Large intestine (tissue), 3 donors: ENCODE data around the gene MED10. TPM values are rescaled to one million over a fixed set of nuclear protein-coding genes. Genes with fewer than 3 reads are reported as not detected.

Experiments
- DNase-seq, 2 donors: peaks; one replicate each; pipeline versions ENCODE4 v3.0.0 to v3.0.0-alpha.2; 2013
- H3K27ac ChIP-seq: one replicate; pipeline ENCODE4 v1.5.1; 2013; ENCODE audit warnings: low read length
- H3K27me3 ChIP-seq: 2 replicates; pipeline ENCODE4 v1.6.1; 2013; ENCODE audit warnings: low read length; ENCODE audit not compliant: control insufficient read depth, insufficient read depth
- H3K36me3 ChIP-seq: 2 replicates; pipeline ENCODE4 v1.6.1; 2013; ENCODE audit warnings: low read length; ENCODE audit not compliant: control insufficient read depth, insufficient read depth
- H3K4me1 ChIP-seq: one replicate; pipeline ENCODE4 v1.6.1; 2013; ENCODE audit warnings: low read length; ENCODE audit not compliant: control insufficient read depth, insufficient read depth
- H3K4me3 ChIP-seq: one replicate; pipeline ENCODE4 v1.5.1; 2013; ENCODE audit warnings: low read length
- H3K9me3 ChIP-seq: one replicate; pipeline ENCODE4 v1.6.1; 2013; ENCODE audit warnings: mild to moderate bottlenecking, low read depth, low read length, moderate library complexity; ENCODE audit not compliant: control insufficient read depth
- WGBS: methylation state at CpG from one replicate; pipeline ENCODE4 v1.1.5; 2013; ENCODE audit warnings: low lambda C conversion rate; ENCODE audit not compliant: insufficient coverage; 5-methylcytosine and 5-hydroxymethylcytosine counted together
- polyA plus RNA-seq: library from polyadenylated mRNA; unstranded; fragments of 120-200 nt; gene quantifications from one replicate; pipeline ENCODE4 v1.2.1, GENCODE V29; 2013

MED10 gene
- polyA plus RNA-seq, 1 donor: 42.4 TPM

DNA sequence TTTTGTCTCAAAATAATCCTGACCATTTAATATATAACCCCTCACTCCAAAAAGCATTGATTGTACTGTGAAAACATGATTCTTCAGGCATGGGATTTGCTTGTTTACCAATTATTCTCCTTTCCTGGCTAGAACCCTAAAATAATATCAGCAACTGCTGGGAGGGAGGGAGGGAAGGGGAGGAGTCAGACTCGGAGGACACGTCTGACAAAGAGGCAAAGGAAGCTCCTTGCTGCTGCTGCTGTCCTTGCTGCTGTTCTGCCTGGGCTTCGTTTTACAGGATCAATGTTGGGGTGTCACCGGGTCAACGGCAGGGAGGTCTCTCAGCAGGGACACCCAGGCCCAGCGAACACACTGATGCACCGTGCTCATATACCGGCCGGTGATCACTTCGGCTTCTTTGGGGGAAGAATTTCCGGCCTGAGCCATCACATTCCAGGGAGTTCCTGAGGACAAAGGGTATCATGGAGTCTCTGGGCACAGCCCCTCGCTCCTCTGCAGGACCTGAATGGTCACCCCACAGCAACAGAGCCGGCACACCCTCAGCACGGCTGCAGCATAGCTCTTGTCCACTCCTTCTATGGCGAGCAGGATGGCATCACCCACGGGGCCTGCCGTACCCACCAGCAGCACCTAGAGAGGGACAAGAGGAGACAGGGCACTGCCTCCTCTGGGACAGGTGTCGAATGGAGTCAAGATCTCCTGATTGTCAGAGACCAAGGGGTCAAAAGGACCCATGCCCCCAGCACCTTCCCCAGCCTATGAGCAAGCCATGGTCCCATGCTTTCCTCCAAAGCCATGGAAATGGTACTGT lies 27.9 kb downstream of the MED10 start:
- DNase-seq: no peak
- Histone ChIP-seq H3K9me3 (no peaks in the 10 kb centered on the region), H3K27ac (no peak overlapping the region), H3K27me3 (no peaks in the 10 kb centered on the region), H3K4me3 (no peak overlapping the region), H3K36me3 (no peaks in the 10 kb centered on the region), H3K4me1 (no peaks in the 10 kb centered on the region)
- WGBS: no CpG with 5 or more reads among the region's 18 CpGs

DNA sequence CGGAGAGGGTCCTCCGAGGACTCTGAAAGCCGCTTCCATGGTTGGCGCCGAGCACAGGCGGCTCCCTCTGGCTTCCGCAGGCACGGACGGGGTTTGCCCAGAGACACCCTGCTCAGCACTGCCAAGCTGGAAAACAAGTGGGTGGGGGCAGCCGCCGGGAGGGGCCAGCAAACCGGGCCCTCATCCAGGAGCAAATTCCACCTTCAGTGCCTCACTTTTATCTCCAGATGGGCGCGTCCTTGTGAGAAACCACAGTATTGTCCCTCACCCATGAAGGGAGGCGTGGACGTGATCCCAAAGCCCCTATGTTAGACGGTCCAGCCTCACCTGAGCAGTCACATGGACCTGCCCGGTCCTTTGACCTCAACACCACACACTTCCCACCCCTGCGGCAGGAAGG lies 29.0 kb downstream of the MED10 start:
- no peak for DNase-seq
- H3K36me3 ChIP-seq: no peaks in the 10 kb centered on the region
- no peaks in the 10 kb centered on the region for H3K27me3 ChIP-seq
- H3K4me3 ChIP-seq: no peak overlapping the region
- H3K9me3 ChIP-seq: no peaks in the 10 kb centered on the region
- no peaks in the 10 kb centered on the region for H3K4me1 ChIP-seq
- no peak overlapping the region for H3K27ac ChIP-seq
- WGBS: no CpG with 5 or more reads among the region's 19 CpGs

DNA sequence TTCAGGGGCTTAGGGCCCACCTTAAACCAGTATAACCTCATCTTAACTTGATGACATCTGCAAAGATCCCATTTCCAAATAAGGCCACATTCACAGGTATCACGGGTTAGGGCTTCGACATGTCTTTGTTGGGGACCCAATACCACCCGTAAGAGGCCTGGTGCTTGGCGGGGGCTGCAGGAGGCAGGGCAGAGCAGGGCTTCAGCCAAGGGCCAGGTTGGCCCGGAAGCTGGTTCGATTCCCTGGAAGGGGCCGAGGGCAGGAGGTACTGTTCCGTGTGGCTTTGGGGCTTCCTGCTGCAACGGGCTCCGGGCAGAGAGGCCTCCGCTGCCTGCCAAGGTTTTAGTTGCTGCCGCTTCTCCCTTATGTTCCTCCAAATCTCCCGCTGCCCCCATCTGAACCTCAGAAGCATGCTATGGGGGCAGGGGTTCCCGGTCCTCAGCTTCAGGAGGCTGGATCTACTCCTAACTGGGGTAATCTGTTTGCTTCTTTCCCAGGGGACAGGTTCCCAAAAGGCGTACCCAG lies 29.8 kb downstream of the MED10 start:
- Histone ChIP-seq H3K4me3 (no peak overlapping the region), H3K9me3 (no peaks in the 10 kb centered on the region), H3K4me1 (no peaks in the 10 kb centered on the region), H3K36me3 (no peaks in the 10 kb centered on the region), H3K27ac (no peak overlapping the region), H3K27me3 (no peaks in the 10 kb centered on the region)
- WGBS: no CpG with 5 or more reads among the region's 15 CpGs
- DNase-seq: no peak

DNA sequence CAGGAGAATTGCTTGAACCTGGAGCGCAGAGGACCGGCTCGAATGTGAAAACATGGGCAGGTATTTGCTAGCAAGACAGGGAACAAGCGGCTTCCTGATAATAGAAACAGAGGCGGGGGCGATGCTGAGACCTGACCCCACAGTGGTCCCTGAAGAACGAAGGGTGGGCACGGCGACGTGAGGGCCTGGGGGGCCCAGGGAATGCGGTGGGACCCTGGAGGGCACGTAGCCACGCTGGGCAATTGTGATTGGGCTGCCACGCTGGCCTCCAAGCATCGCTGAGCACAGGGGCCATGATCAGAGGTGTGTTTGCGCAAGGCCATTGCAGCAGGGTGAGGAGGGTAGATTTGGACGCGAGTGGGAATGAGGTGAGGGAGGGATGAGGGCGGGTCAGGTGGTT lies 30.7 kb downstream of the MED10 start:
- H3K27ac ChIP-seq: no peak overlapping the region

DNA sequence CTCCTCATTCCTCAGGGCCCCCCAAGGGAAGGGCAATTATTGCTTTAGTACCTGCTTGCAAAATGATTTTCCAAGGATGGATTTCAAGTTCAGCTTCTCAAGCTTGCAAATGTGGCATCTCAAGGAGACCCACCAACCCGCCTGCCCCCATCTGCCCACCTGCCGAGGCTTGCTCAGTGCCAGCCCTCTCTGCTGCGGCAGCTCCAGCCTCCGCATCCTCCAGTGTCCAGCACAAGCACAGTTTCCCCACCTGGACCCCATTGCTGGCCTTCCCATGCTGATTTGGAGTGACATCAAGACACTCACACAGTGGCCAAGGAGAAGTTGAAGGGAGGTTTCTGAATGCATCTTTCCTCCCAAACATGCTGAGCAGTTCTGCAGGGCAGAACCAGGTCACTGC lies 31.2 kb downstream of the MED10 start:
- H3K27me3 ChIP-seq: no peaks in the 10 kb centered on the region
- no peaks in the 10 kb centered on the region for H3K9me3 ChIP-seq
- no peak overlapping the region for H3K4me3 ChIP-seq
- H3K36me3 ChIP-seq: no peaks in the 10 kb centered on the region
- no peaks in the 10 kb centered on the region for H3K4me1 ChIP-seq
- no peak overlapping the region for H3K27ac ChIP-seq
- WGBS: no CpG with 5 or more reads among the region's 4 CpGs
- no peak for DNase-seq

More for the DNA sequence above, 30.7 kb downstream of the MED10 start:
- Histone ChIP-seq H3K36me3 (no peaks in the 10 kb centered on the region), H3K4me3 (no peak overlapping the region), H3K27me3 (no peaks in the 10 kb centered on the region), H3K9me3 (no peaks in the 10 kb centered on the region), H3K4me1 (no peaks in the 10 kb centered on the region)
- no CpG with 5 or more reads among the region's 19 CpGs for WGBS
- no peak for DNase-seq

DNA sequence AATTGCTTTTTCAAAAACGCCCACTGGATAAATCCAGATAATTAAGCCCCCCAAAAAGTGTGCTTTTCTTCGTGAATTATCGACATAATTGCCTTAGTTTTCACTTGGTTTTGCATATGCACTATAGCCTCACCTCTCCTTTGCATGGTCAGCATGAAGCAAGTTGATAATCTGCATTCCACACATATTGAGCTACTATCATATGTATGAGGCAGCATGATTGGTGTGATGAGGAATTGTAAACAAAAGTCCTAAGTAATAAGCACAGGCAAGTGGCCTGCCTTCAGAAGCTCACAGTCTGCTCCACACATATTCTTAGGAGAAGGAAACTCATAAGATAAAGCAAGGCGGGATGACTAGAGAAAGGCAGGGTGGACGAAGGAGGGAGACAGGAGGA lies 33.8 kb downstream of the MED10 start:
- H3K4me3 ChIP-seq: no peak overlapping the region
- no peak for DNase-seq
- no peak overlapping the region for H3K27ac ChIP-seq
- no peaks in the 10 kb centered on the region for H3K27me3 ChIP-seq
- H3K4me1 ChIP-seq: no peaks in the 10 kb centered on the region
- H3K9me3 ChIP-seq: no peaks in the 10 kb centered on the region
- 100% methylated on average over 1 of the region's 5 CpGs for WGBS
- H3K36me3 ChIP-seq: no peaks in the 10 kb centered on the region

DNA sequence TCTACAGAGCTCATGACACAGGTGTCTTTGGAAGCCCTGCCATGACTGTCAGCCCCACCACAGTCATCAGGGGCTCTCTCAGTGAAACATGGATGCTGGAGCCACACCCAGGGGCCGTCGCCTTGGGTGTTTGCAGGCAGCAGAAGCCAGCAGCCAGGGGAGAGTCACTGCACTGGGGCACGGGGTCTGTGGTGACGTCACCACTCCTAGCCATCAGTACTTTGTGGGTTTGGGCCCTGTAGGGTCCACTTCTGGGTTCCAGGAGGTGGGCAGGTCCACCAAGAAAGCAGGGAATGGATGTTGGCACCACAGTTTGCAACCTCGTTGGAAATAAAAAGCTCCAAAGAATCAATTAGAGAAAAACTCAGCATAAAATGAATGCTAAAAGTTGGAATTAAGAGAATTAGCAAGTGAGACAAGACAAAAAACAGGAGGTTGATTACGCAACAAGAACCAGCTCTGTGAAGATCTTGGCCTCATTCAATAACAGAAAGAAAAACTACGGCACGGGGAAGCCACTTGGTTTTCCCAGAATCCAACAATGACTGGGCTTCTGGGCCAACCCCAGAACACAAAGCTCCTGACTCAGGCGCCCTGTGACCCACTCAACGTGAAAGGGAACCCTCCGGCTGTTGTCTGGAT lies 34.3 kb downstream of the MED10 start:
- Histone ChIP-seq H3K27me3 (no peaks in the 10 kb centered on the region), H3K4me3 (no peak overlapping the region), H3K27ac (no peak overlapping the region), H3K9me3 (no peaks in the 10 kb centered on the region), H3K36me3 (no peaks in the 10 kb centered on the region), H3K4me1 (no peaks in the 10 kb centered on the region)
- DNase-seq: no peak
- 100% methylated on average over 1 of the region's 11 CpGs for WGBS

DNA sequence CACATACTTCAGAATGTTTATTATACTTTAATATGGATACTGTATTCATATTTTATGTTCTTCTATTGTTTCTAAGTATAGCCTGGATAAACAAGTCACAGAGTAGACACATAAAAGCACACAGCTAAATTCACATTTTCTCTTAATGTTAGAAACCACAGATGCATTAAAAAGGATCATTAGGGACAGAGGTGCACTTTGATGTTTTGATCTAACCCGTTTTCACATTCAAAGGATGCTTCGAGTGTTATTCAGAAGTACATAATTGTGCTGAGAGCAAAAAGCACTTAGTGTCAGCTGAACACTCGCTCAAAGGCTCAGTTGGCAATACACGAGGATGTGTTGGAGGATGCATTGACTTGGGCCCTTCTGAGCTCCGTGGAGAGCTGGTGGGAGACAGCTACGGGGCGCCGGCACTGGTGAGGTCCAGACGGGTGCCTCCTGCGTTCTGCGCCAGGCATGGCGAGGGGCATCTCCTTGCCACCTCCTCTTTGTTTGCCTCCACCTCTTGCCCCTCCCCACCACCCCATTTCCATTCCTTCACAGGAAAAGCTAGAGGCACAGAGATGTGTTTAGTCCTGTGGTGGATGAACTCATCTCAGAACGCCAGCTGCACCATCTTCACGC lies 35.5 kb downstream of the MED10 start:
- no peaks in the 10 kb centered on the region for H3K4me1 ChIP-seq
- no peaks in the 10 kb centered on the region for H3K9me3 ChIP-seq
- no peaks in the 10 kb centered on the region for H3K36me3 ChIP-seq
- DNase-seq: no peak
- no CpG with 5 or more reads among the region's 14 CpGs for WGBS
- no peaks in the 10 kb centered on the region for H3K27me3 ChIP-seq
- H3K4me3 ChIP-seq: no peak overlapping the region
- H3K27ac ChIP-seq: no peak overlapping the region

DNA sequence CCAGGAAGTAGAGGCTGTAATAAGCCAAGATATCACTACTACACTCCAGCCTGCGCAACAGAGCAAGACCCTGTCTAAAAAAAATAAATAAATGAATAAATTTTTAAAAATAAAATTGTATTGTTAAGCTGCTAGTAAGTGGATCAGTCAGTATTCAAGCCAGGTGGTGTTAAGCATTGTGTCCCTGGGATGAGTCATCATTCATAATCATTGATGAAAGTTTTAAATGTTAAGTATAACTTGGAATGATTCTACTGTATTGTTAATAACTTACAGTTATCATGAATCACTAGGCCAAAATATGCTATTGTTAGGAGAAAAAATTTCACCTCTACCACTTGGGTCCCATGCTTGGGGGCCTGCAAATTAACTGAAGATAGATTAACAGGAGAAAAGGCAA lies 38.2 kb downstream of the MED10 start:
- H3K4me1 ChIP-seq: no peaks in the 10 kb centered on the region
- H3K27me3 ChIP-seq: no peaks in the 10 kb centered on the region
- no peak overlapping the region for H3K4me3 ChIP-seq
- no peaks in the 10 kb centered on the region for H3K36me3 ChIP-seq
- H3K27ac ChIP-seq: no peak overlapping the region
- no CpG with 5 or more reads among the region's 1 CpG for whole genome bisulfite sequencing
- no peak for DNase-seq
- no peaks in the 10 kb centered on the region for H3K9me3 ChIP-seq

DNA sequence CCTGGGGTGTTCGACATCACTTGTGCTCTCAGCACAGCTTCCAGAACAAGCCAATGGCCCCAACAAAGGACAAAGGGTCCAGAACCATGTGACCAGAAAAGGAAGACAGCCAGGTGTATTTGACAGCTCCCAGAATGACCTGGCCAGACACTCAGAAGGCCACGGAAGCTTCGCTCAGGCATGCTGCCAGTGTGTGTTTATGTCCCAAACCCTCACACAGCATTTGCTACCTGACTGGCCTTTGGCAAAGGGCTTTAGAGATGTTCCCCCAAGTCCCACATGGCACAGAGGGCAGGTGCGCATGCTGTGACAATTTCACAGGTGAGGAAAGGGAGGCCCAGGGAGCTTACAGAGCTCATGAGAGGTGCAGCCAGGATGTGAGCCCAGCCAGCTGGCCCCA lies 39.5 kb downstream of the MED10 start:
- Histone ChIP-seq H3K27ac (no peak overlapping the region), H3K4me3 (no peak overlapping the region), H3K27me3 (no peaks in the 10 kb centered on the region), H3K4me1 (no peaks in the 10 kb centered on the region), H3K9me3 (no peaks in the 10 kb centered on the region), H3K36me3 (no peaks in the 10 kb centered on the region)
- no CpG with 5 or more reads among the region's 4 CpGs for WGBS
- DNase-seq: no peak
